Activated CD4-positive, alpha-beta T cell treated with anti-CD3 and anti-CD28 coated beads, Interleukin-2, amount 50 U/mL, for 16 hours (primary cell): ENCODE measurements around the gene NFATC3.

ENCODE experiments used
- DNase-seq: peaks from one replicate; pipeline ENCODE4 v3.0.0-alpha.2; 2020

Gene NFATC3

GRCh38 chr16:68085259-68086071 is at the start of gene NFATC3:
Gene NFATC3 (plus strand): TSS chr16:68085370. CDS start chr16:68085682, 312 bp downstream.
- peak; percentile 99 for DNase-seq

- DNase-seq: no peak
These were observed 47.2 kb upstream of the NFATC3 start for GRCh38 chr16:68037841-68038597.

- peak; percentile 88 for DNase-seq
These were observed 44.5 kb upstream of the NFATC3 start for GRCh38 chr16:68040506-68041288.

GRCh38 chr16:68041783-68042182 is 43.4 kb upstream of the NFATC3 start:
- no peak for DNase-seq

- no peak for DNase-seq
These were observed 39.1 kb upstream of the NFATC3 start for GRCh38 chr16:68046106-68046505.

- DNase-seq: no peak
These were observed 37.2 kb upstream of the NFATC3 start for GRCh38 chr16:68047987-68048386.

GRCh38 chr16:68049449-68049848 is 35.7 kb upstream of the NFATC3 start:
- no peak for DNase-seq

GRCh38 chr16:68055395-68055794 is 29.8 kb upstream of the NFATC3 start:
- DNase-seq: no peak

- DNase-seq: peak; percentile 36
These were observed 25.4 kb upstream of the NFATC3 start for GRCh38 chr16:68059804-68060203.

GRCh38 chr16:68061396-68061795 is 23.8 kb upstream of the NFATC3 start:
- no peak for DNase-seq

GRCh38 chr16:68062910-68063393 is 22.2 kb upstream of the NFATC3 start:
- DNase-seq: peak; percentile 74

GRCh38 chr16:68064791-68065365 is 20.3 kb upstream of the NFATC3 start:
- peak; percentile 78 for DNase-seq

- no peak for DNase-seq
These were observed 19.4 kb upstream of the NFATC3 start for GRCh38 chr16:68065716-68066305.

- DNase-seq: no peak
These were observed 18.4 kb upstream of the NFATC3 start for GRCh38 chr16:68066763-68067162.

GRCh38 chr16:68068926-68069325 is 16.2 kb upstream of the NFATC3 start:
- DNase-seq: no peak

- DNase-seq: peak; percentile 60
These were observed 15.5 kb upstream of the NFATC3 start for GRCh38 chr16:68069511-68070248.

- no peak for DNase-seq
These were observed 14.9 kb upstream of the NFATC3 start for GRCh38 chr16:68070249-68070730.

- DNase-seq: no peak
These were observed 14.2 kb upstream of the NFATC3 start for GRCh38 chr16:68070806-68071517.

GRCh38 chr16:68071518-68071901 is 13.7 kb upstream of the NFATC3 start:
- no peak for DNase-seq

- no peak for DNase-seq
These were observed 13.0 kb upstream of the NFATC3 start for GRCh38 chr16:68072038-68072695.
